HAP-1 (cell line): Measurements from ENCODE around the gene OR52E4.

Experiments
- DNase-seq, 2 experiments: peaks; one replicate each; pipeline ENCODE4 v3.0.0-alpha.2; 2016 to 2020; ENCODE audit warnings: low spot score in 2 of 2
- H3K27me3 ChIP-seq: fragments of 250-450 bp; sonication (Bioruptor Pico); 2 replicates; pipeline ENCODE4 v1.5.1; 2020; ENCODE audit warnings: low read depth, mild to moderate bottlenecking, moderate library complexity
- H3K36me3 ChIP-seq: fragments of 250-450 bp; sonication (Bioruptor Pico); replicated peaks from 2 replicates; pipeline ENCODE4 v1.5.1; 2020; ENCODE audit warnings: mild to moderate bottlenecking
- H3K4me1 ChIP-seq: fragments of 250-450 bp; sonication (Bioruptor Pico); 2 replicates; pipeline ENCODE4 v1.5.1; 2020; ENCODE audit warnings: mild to moderate bottlenecking
- H3K4me3 ChIP-seq: fragments of 250-450 bp; sonication (Bioruptor Pico); 2 replicates; pipeline ENCODE4 v1.5.1; 2020; ENCODE audit warnings: mild to moderate bottlenecking, moderate library complexity
- H3K9me3 ChIP-seq: fragments of 250-450 bp; sonication (Bioruptor Pico); 2 replicates; pipeline ENCODE4 v1.5.1; 2020; ENCODE audit warnings: mild to moderate bottlenecking, moderate library complexity
- in situ Hi-C: fragments of 300-500 bp; cut with MboI; formaldehyde crosslinking; loops from 3 replicates; pipeline ENCODE4 v1.14.3; 2020; ENCODE audit warnings: low sequenced_read_pairs, inconsistent platforms, mixed read lengths

OR52E4 gene

GRCh38 chr11:5891216-5891800 is 10.9 kb downstream of the OR52E4 start:
- Histone ChIP-seq H3K4me3 (no peak overlapping the region), H3K27me3 (no peaks in the 10 kb centered on the region), H3K9me3 (no peaks in the 10 kb centered on the region), H3K36me3 (no peaks in the 10 kb centered on the region), H3K4me1 (no peaks in the 10 kb centered on the region)
- in situ Hi-C loops = no loop called here
- peak in 1 of 2 experiments; percentile 29 for DNase-seq

- H3K27me3 ChIP-seq = no peaks in the 10 kb centered on the region
- in situ Hi-C loops = no loop called here
- no peaks in the 10 kb centered on the region for H3K9me3 ChIP-seq
- H3K36me3 ChIP-seq = no peaks in the 10 kb centered on the region
- H3K4me3 ChIP-seq = no peak within 1 kb of the TSS
- no peaks in the 10 kb centered on the region for H3K4me1 ChIP-seq
- no peak for DNase-seq
Measured at GRCh38 chr11:5892908-5893307, 12.5 kb downstream of the OR52E4 start, which contains the start of gene OR52E5. Gene OR52E5, plus strand, starts transcription at chr11:5893208. Its CDS starts 7,569 bp downstream, at chr11:5900777.

GRCh38 chr11:5899534-5899933 is 19.1 kb downstream of the OR52E4 start:
- Histone ChIP-seq H3K27me3 (no peaks in the 10 kb centered on the region), H3K36me3 (no peaks in the 10 kb centered on the region), H3K9me3 (no peaks in the 10 kb centered on the region), H3K4me3 (no peak overlapping the region), H3K4me1 (no peaks in the 10 kb centered on the region)
- in situ Hi-C loops = no loop called here
- DNase-seq = no peak

GRCh38 chr11:5910540-5910939 is 30.1 kb downstream of the OR52E4 start:
- Histone ChIP-seq H3K27me3 (no peaks in the 10 kb centered on the region), H3K4me3 (no peak overlapping the region), H3K4me1 (no peaks in the 10 kb centered on the region), H3K36me3 (no peaks in the 10 kb centered on the region), H3K9me3 (no peaks in the 10 kb centered on the region)
- in situ Hi-C loops = no loop called here
- DNase-seq = no peak

GRCh38 chr11:5922749-5923426 is 42.5 kb downstream of the OR52E4 start:
- Histone ChIP-seq H3K9me3 (no peaks in the 10 kb centered on the region), H3K4me1 (no peaks in the 10 kb centered on the region), H3K36me3 (no peaks in the 10 kb centered on the region), H3K4me3 (no peak overlapping the region), H3K27me3 (no peaks in the 10 kb centered on the region)
- no peak for DNase-seq
- in situ Hi-C loops = no loop called here

- Histone ChIP-seq H3K4me3 (no peak overlapping the region), H3K36me3 (no peaks in the 10 kb centered on the region), H3K9me3 (no peaks in the 10 kb centered on the region), H3K4me1 (no peaks in the 10 kb centered on the region), H3K27me3 (no peaks in the 10 kb centered on the region)
- DNase-seq = no peak
- in situ Hi-C loops = no loop called here
Measured at GRCh38 chr11:5923427-5923776, 43.0 kb downstream of the OR52E4 start.

GRCh38 chr11:5923794-5924193 is 43.4 kb downstream of the OR52E4 start:
- no peaks in the 10 kb centered on the region for H3K27me3 ChIP-seq

GRCh38 chr11:5928271-5928670 is 47.8 kb downstream of the OR52E4 start:
- no peak overlapping the region for H3K4me3 ChIP-seq
- no peaks in the 10 kb centered on the region for H3K4me1 ChIP-seq
- DNase-seq = no peak
- no peaks in the 10 kb centered on the region for H3K9me3 ChIP-seq
- no peaks in the 10 kb centered on the region for H3K36me3 ChIP-seq
- in situ Hi-C loops = no loop called here
- H3K27me3 ChIP-seq = no peaks in the 10 kb centered on the region

More at GRCh38 chr11:5923794-5924193, 43.4 kb downstream of the OR52E4 start:
- no peaks in the 10 kb centered on the region for H3K4me1 ChIP-seq
- H3K4me3 ChIP-seq = no peak overlapping the region
- in situ Hi-C loops = no loop called here
- no peak for DNase-seq
- no peaks in the 10 kb centered on the region for H3K9me3 ChIP-seq
- no peaks in the 10 kb centered on the region for H3K36me3 ChIP-seq

GRCh38 chr11:5928811-5929210 is 48.4 kb downstream of the OR52E4 start:
- no peaks in the 10 kb centered on the region for H3K9me3 ChIP-seq
- H3K27me3 ChIP-seq = no peaks in the 10 kb centered on the region
- no peak for DNase-seq
- H3K4me3 ChIP-seq = no peak overlapping the region
- in situ Hi-C loops = no loop called here
- no peaks in the 10 kb centered on the region for H3K4me1 ChIP-seq
- H3K36me3 ChIP-seq = no peaks in the 10 kb centered on the region

- in situ Hi-C loops = no loop called here
- DNase-seq = no peak
- H3K4me3 ChIP-seq = no peak overlapping the region
- H3K36me3 ChIP-seq = no peaks in the 10 kb centered on the region
- H3K4me1 ChIP-seq = no peaks in the 10 kb centered on the region
- H3K27me3 ChIP-seq = no peaks in the 10 kb centered on the region
- H3K9me3 ChIP-seq = no peaks in the 10 kb centered on the region
Measured at GRCh38 chr11:5929571-5930368, 49.3 kb downstream of the OR52E4 start.

- in situ Hi-C loops = no loop called here
- Histone ChIP-seq H3K4me3 (no peak overlapping the region), H3K36me3 (no peaks in the 10 kb centered on the region), H3K9me3 (no peaks in the 10 kb centered on the region), H3K27me3 (no peaks in the 10 kb centered on the region), H3K4me1 (no peaks in the 10 kb centered on the region)
- no peak for DNase-seq
Measured at GRCh38 chr11:5930614-5931013, 50.2 kb downstream of the OR52E4 start.

- in situ Hi-C loops = no loop called here
Measured at GRCh38 chr11:5931061-5931460, 50.6 kb downstream of the OR52E4 start.

GRCh38 chr11:5932671-5933070 is 52.2 kb downstream of the OR52E4 start:
- H3K4me3 ChIP-seq = no peak overlapping the region
- H3K9me3 ChIP-seq = no peaks in the 10 kb centered on the region
- no peaks in the 10 kb centered on the region for H3K27me3 ChIP-seq
- no peaks in the 10 kb centered on the region for H3K36me3 ChIP-seq
- no peaks in the 10 kb centered on the region for H3K4me1 ChIP-seq
- DNase-seq = no peak
- in situ Hi-C loops = no loop called here

More at GRCh38 chr11:5931061-5931460, 50.6 kb downstream of the OR52E4 start:
- Histone ChIP-seq H3K9me3 (no peaks in the 10 kb centered on the region), H3K27me3 (no peaks in the 10 kb centered on the region), H3K4me3 (no peak overlapping the region), H3K36me3 (no peaks in the 10 kb centered on the region), H3K4me1 (no peaks in the 10 kb centered on the region)
- no peak for DNase-seq

GRCh38 chr11:5933116-5933515 is 52.7 kb downstream of the OR52E4 start:
- Histone ChIP-seq H3K9me3 (no peaks in the 10 kb centered on the region), H3K4me3 (no peak overlapping the region), H3K4me1 (no peaks in the 10 kb centered on the region), H3K27me3 (no peaks in the 10 kb centered on the region), H3K36me3 (no peaks in the 10 kb centered on the region)
- no peak for DNase-seq
- in situ Hi-C loops = no loop called here
